HepG2 (cell line): Measurements from ENCODE around the gene LRRC74A. TPM values are rescaled to one million over a fixed set of nuclear protein-coding genes. Genes with fewer than 3 reads are reported as not detected.
A peak's percentile ranks its signal among the peaks of the same experiment; 100 is the strongest.

ENCODE experiments used
- CEBPG ChIP-seq: IDR thresholded peaks from 2 replicates; pipeline ENCODE4 v1.6.1; 2016
- EHMT2 ChIP-seq: fragments of 200-600 bp; sonication (generic); IDR thresholded peaks from 2 replicates; pipeline ENCODE4 v1.7.0; 2017; ENCODE audit warnings: antibody characterized with exemption, low read depth, low read length, borderline replicate concordance
- GABPB1 ChIP-seq: IDR thresholded peaks from 2 replicates; pipeline ENCODE4 v1.6.1; 2016; ENCODE audit warnings: mild to moderate bottlenecking, missing genetic modification reagents, moderate library complexity, missing compliant biosample characterization
- GLI4 ChIP-seq: sonication (generic); formaldehyde crosslinking; IDR thresholded peaks from 2 replicates; pipeline ENCODE4 v1.5.1; 2020; ENCODE audit warnings: missing genetic modification reagents, mild to moderate bottlenecking, moderate library complexity, borderline replicate concordance
- ISX ChIP-seq: sonication (generic); formaldehyde crosslinking; conservative IDR thresholded peaks from 2 replicates; pipeline ENCODE4 v1.5.0; 2020; ENCODE audit warnings: missing genetic modification reagents
- JUN ChIP-seq: sonication (generic); formaldehyde crosslinking; IDR thresholded peaks from 2 replicates; pipeline ENCODE4 v1.4.0; 2020; ENCODE audit warnings: mild to moderate bottlenecking, missing genetic modification reagents
- MAF1 ChIP-seq: sonication (generic); formaldehyde crosslinking; IDR thresholded peaks from 2 replicates; pipeline ENCODE4 v1.5.0; 2020; ENCODE audit warnings: missing genetic modification reagents, borderline replicate concordance
- MTA3 ChIP-seq: sonication (generic); formaldehyde crosslinking; IDR thresholded peaks from 2 replicates; pipeline ENCODE4 v1.4.0; 2020; ENCODE audit warnings: missing genetic modification reagents
- POLR2AphosphoS2 ChIP-seq: IDR thresholded peaks from 2 replicates; pipeline ENCODE4 v1.6.1; 2011; ENCODE audit warnings: low read depth, low read length, improper control_type of control experiment
- RFXAP ChIP-seq: sonication (generic); formaldehyde crosslinking; IDR thresholded peaks from 2 replicates; pipeline ENCODE4 v1.4.0; 2020; ENCODE audit warnings: missing genetic modification reagents, borderline replicate concordance
- RNF2 ChIP-seq: fragments of 450-650 bp; conservative IDR thresholded peaks from 2 replicates; pipeline ENCODE4 v1.6.1; 2016; ENCODE audit warnings: low read depth
- SP140L ChIP-seq: sonication (generic); formaldehyde crosslinking; IDR thresholded peaks from 2 replicates; pipeline ENCODE4 v1.4.0; 2020; ENCODE audit warnings: missing genetic modification reagents, borderline replicate concordance
- SRY ChIP-seq: sonication (generic); formaldehyde crosslinking; IDR thresholded peaks from 2 replicates; pipeline ENCODE4 v1.8.0; 2022; ENCODE audit warnings: mild to moderate bottlenecking, missing genetic modification reagents
- YEATS2 ChIP-seq: sonication (generic); formaldehyde crosslinking; IDR thresholded peaks from 2 replicates; pipeline ENCODE4 v1.4.0; 2020; ENCODE audit warnings: missing genetic modification reagents, borderline replicate concordance
- ZNF121 ChIP-seq: sonication (generic); formaldehyde crosslinking; IDR thresholded peaks from 2 replicates; pipeline ENCODE4 v1.5.0; 2020; ENCODE audit warnings: mild to moderate bottlenecking, missing genetic modification reagents
- ZNF335 ChIP-seq: sonication (generic); formaldehyde crosslinking; IDR thresholded peaks from 2 replicates; pipeline ENCODE4 v1.4.0; 2020; ENCODE audit warnings: missing genetic modification reagents
- ZNF468 ChIP-seq: sonication (generic); formaldehyde crosslinking; IDR thresholded peaks from 2 replicates; pipeline ENCODE4 v1.8.0; 2022; ENCODE audit warnings: mild to moderate bottlenecking, moderate library complexity, missing genetic modification reagents
- ZNF572 ChIP-seq: sonication (generic); formaldehyde crosslinking; IDR thresholded peaks from 2 replicates; pipeline ENCODE4 v1.5.1; 2020; ENCODE audit warnings: mild to moderate bottlenecking, missing genetic modification reagents
- ZNF598 ChIP-seq: sonication (generic); formaldehyde crosslinking; IDR thresholded peaks from 2 replicates; pipeline ENCODE4 v1.5.1; 2020; ENCODE audit warnings: mild to moderate bottlenecking, missing genetic modification reagents, borderline replicate concordance
- ZNF607 ChIP-seq: sonication (generic); formaldehyde crosslinking; IDR thresholded peaks from 2 replicates; pipeline ENCODE4 v1.5.1; 2020; ENCODE audit warnings: missing genetic modification reagents, mild to moderate bottlenecking, borderline replicate concordance
- ZNF761 ChIP-seq: sonication (generic); formaldehyde crosslinking; conservative IDR thresholded peaks from 2 replicates; pipeline ENCODE4 v1.4.0; 2020; ENCODE audit warnings: mild to moderate bottlenecking, missing genetic modification reagents
- ZNF768 ChIP-seq: sonication (generic); formaldehyde crosslinking; IDR thresholded peaks from 2 replicates; pipeline ENCODE4 v1.4.0; 2020; ENCODE audit warnings: missing genetic modification reagents
- ZNF850 ChIP-seq: sonication (generic); formaldehyde crosslinking; conservative IDR thresholded peaks from 2 replicates; pipeline ENCODE4 v1.9.0; 2021; ENCODE audit warnings: mild to moderate bottlenecking, missing genetic modification reagents
- polyA plus RNA-seq, 8 experiments: library from polyadenylated mRNA; depleted of rRNA in 3 of 8; stranded (reverse) in 7 of 8; unstranded in 1 of 8; fragments of >200 nt; fragmentation: Illumina TruSeq in 4 of 8; extraction: Trizol in 4 of 8; gene quantifications; 2 replicates each; pipeline versions ENCODE4 v1.2.1 to v1.2.3, GENCODE V29; 2011 to 2016; ENCODE audit warnings: low read depth in 4 of 8, missing spikeins in 1 of 8, mixed read lengths in 1 of 8; ENCODE audit not compliant: insufficient read depth in 1 of 8
- total RNA-seq, 5 experiments: library from RNA; depleted of rRNA; stranded (reverse); fragments of >200 nt; fragmentation: Illumina TruSeq; extraction: Trizol; gene quantifications; 2 replicates each; pipeline ENCODE4 v1.2.3, GENCODE V29; 2016; ENCODE audit warnings: low read depth in 1 of 5
- TF ChIP-seq, protein P1 (sequence below): sonication (generic); formaldehyde crosslinking; IDR thresholded peaks from 2 replicates; pipeline ENCODE4 v1.4.0; 2020; ENCODE audit warnings: missing genetic modification reagents
- TF ChIP-seq, protein P2 (sequence below): IDR thresholded peaks from 2 replicates; pipeline ENCODE4 v1.6.1; 2016; ENCODE audit warnings: missing compliant biosample characterization, missing genetic modification reagents, borderline replicate concordance
- TF ChIP-seq, protein P3 (sequence below): IDR thresholded peaks from 2 replicates; pipeline ENCODE4 v1.6.1; 2016; ENCODE audit warnings: control low read depth
- TF ChIP-seq, protein P4 (sequence below): sonication (generic); formaldehyde crosslinking; IDR thresholded peaks from 2 replicates; pipeline ENCODE4 v1.5.0; 2020; ENCODE audit warnings: missing genetic modification reagents

The LRRC74A gene
- total and polyA plus RNA-seq, 2 of the 13 experiments (the other 11 are each of a cell fraction or from before 2014, with no cell fraction given), result not detected

DNA sequence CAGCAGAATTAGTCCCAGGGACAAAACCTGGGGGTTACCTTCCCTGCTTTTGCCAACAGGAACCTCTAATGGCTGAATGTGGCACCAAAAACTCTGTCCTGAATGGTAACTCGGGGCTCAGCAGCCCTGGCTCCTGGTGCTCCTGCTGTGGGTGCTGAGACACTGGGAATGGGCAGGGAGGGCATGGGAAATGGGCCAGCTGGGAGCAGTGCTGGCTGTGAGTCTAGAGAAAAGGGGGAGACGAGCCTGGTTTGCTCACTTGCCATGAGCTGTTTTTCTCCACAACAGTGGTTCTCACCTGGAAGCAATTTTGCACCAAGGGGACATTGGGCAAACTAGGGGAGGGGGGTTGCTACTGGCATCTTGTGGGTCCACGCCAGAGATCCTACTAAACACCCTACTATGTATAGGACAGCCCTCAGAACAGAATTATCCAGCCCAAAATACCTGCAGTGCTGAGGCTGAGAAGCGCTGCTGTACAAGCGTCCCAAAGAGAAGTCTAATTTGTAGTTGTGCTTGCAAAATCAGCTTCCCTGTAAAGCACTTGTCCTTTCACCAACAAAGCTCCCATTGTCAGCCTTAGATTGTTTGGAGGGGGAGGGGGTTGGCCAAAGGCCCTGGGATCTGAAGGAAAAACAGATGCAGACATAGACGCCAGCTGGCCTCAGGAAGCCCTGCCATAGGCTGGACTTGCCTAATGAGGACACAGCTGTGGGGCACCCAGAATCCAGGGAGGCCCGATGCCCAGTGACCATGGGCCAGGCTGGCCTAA lies 3.6 kb downstream of the LRRC74A start (continued):
- TF ChIP-seq MTA3, result no peak
- no peak for TF ChIP-seq ZNF598 (CRISPR knock-in tag)
- 0 out of 2 replicates have a peak, but pooled peaks have one; percentile 49 for TF ChIP-seq ZNF335
- TF ChIP-seq ISX (CRISPR knock-in tag), result no peak
- TF ChIP-seq POLR2AphosphoS2, result no peak
- TF ChIP-seq ZNF572 (CRISPR knock-in tag), result 0 out of 2 replicates have a peak, but pooled peaks have one; percentile 65
- TF ChIP-seq ZNF850, result no peak
- TF ChIP-seq ZNF761, result no peak
- TF ChIP-seq RFXAP (CRISPR knock-in tag), result no peak
- no peak for TF ChIP-seq GABPB1
- TF ChIP-seq GLI4 (CRISPR knock-in tag), result no peak
- TF ChIP-seq JUN (CRISPR knock-in tag), result 0 out of 2 replicates have a peak, but pooled peaks have one; percentile 33
- TF ChIP-seq EHMT2, result peak; percentile 60; the same call in 1 of the 2 replicates
- TF ChIP-seq ZNF121 (CRISPR knock-in tag), result no peak
- TF ChIP-seq, protein P1, sequence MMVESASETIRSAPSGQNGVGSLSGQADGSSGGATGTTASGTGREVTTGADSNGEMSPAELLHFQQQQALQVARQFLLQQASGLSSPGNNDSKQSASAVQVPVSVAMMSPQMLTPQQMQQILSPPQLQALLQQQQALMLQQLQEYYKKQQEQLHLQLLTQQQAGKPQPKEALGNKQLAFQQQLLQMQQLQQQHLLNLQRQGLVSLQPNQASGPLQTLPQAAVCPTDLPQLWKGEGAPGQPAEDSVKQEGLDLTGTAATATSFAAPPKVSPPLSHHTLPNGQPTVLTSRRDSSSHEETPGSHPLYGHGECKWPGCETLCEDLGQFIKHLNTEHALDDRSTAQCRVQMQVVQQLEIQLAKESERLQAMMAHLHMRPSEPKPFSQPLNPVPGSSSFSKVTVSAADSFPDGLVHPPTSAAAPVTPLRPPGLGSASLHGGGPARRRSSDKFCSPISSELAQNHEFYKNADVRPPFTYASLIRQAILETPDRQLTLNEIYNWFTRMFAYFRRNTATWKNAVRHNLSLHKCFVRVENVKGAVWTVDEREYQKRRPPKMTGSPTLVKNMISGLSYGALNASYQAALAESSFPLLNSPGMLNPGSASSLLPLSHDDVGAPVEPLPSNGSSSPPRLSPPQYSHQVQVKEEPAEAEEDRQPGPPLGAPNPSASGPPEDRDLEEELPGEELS (CRISPR knock-in tag), result peak; percentile 57
- TF ChIP-seq ZNF607 (CRISPR knock-in tag), result no peak
- peak; percentile 56 for TF ChIP-seq CEBPG (CRISPR knock-in tag)
- TF ChIP-seq, protein P2, sequence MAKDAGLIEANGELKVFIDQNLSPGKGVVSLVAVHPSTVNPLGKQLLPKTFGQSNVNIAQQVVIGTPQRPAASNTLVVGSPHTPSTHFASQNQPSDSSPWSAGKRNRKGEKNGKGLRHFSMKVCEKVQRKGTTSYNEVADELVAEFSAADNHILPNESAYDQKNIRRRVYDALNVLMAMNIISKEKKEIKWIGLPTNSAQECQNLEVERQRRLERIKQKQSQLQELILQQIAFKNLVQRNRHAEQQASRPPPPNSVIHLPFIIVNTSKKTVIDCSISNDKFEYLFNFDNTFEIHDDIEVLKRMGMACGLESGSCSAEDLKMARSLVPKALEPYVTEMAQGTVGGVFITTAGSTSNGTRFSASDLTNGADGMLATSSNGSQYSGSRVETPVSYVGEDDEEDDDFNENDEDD (CRISPR knock-in tag), result no peak
- TF ChIP-seq YEATS2, result no peak
- no peak for TF ChIP-seq ZNF468 (CRISPR knock-in tag)
- TF ChIP-seq SP140L (CRISPR knock-in tag), result 0 out of 2 replicates have a peak, but pooled peaks have one; percentile 61
- TF ChIP-seq RNF2, result no peak
- TF ChIP-seq, protein P3, sequence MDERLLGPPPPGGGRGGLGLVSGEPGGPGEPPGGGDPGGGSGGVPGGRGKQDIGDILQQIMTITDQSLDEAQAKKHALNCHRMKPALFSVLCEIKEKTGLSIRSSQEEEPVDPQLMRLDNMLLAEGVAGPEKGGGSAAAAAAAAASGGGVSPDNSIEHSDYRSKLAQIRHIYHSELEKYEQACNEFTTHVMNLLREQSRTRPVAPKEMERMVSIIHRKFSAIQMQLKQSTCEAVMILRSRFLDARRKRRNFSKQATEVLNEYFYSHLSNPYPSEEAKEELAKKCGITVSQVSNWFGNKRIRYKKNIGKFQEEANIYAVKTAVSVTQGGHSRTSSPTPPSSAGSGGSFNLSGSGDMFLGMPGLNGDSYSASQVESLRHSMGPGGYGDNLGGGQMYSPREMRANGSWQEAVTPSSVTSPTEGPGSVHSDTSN (CRISPR knock-in tag), result no peak
- no peak for TF ChIP-seq ZNF768
- TF ChIP-seq SRY (CRISPR knock-in tag), result no peak
- no peak for TF ChIP-seq MAF1 (CRISPR knock-in tag)
- TF ChIP-seq, protein P4, sequence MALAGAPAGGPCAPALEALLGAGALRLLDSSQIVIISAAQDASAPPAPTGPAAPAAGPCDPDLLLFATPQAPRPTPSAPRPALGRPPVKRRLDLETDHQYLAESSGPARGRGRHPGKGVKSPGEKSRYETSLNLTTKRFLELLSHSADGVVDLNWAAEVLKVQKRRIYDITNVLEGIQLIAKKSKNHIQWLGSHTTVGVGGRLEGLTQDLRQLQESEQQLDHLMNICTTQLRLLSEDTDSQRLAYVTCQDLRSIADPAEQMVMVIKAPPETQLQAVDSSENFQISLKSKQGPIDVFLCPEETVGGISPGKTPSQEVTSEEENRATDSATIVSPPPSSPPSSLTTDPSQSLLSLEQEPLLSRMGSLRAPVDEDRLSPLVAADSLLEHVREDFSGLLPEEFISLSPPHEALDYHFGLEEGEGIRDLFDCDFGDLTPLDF (CRISPR knock-in tag), result no peak
